GM18517 (cell line): ENCODE measurements around the gene BORCS5.
"Not testable (repeated sequence)": the region's sequence is repeated elsewhere in the genome, so short reads cannot be mapped to it uniquely, and the experiment has no call there.

ENCODE experiments used
- ATAC-seq: cut with Tn5 transposase; IDR thresholded peaks from one replicate; pipeline ENCODE4 v1.9.1; 2021; ENCODE audit warnings: mild to moderate bottlenecking, moderate library complexity; ENCODE audit not compliant: unreplicated experiment

BORCS5 gene

DNA sequence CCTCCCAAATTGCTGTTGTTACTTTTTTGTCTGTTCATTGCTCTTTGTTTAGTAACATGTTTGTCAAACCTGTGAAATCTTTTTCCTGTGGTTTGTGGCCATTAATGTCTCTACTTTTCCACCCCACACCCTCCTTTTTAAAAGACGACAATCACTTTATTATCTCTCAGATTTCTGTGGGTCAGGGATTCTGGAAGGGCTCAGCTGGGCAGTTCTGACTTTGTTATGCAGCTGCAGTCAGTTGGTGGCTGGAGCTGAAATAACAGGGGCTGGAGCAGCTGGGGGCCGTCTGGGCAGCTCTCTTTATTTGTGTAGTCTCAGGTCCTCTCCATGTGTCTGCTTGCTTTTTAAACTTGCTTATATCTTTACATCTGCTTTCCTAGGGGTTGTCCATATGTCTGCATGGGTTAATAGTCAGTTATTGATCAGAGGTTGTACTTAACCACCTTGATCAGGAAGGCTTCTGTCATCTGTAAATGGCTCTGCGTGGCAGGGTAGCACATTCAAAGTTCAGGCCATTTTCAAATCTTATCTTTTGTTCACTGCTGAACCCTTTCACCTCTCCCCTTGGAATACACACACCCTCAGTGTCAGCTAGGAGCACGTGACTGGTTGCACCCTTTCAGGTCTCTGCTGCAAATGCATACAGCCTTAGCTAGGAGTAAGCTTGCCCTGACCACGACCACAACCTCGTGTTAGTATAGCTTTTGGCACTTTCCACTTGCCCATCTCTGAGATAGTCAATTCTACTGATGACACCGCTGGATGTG is 27.9 kb downstream of the BORCS5 start:
- ATAC-seq, result no peak

DNA sequence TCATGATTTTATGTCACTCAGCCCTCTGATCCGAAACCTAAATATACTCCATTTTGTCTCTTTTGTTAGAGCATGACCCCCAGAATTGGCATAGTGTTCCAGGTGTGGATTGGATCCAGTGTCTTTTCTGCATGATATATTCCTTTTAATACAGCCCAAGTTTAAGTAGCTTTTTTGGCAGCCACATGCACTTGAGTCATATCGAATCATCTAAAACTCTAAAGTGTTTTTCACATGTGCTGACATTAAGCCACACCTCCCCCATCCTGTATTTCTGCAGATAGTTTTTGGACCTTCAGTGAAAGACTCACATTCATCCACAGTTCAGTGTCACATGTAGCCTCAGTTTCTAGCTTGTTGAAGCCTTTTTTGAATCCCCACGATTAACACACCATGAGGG is 30.6 kb downstream of the BORCS5 start:
- ATAC-seq, result no peak

DNA sequence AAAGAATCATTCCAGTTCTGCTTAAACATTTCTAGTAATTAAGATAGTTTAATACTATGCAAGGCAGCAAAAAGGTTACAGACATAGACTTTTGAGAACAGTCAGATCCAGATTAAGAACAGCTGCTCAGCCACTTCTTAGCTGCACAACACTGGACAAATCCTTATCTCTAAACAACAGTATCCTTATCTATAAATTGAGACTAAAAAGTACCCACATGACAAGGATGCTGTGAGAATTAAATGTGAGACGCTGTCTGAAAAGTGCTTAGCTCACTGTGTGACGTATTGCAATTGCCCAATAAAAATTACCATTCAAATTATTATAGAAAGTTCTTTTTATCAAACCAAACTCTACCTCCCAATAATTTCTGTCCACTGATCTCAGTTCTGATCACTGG is 35.5 kb downstream of the BORCS5 start:
- no peak for ATAC-seq

DNA sequence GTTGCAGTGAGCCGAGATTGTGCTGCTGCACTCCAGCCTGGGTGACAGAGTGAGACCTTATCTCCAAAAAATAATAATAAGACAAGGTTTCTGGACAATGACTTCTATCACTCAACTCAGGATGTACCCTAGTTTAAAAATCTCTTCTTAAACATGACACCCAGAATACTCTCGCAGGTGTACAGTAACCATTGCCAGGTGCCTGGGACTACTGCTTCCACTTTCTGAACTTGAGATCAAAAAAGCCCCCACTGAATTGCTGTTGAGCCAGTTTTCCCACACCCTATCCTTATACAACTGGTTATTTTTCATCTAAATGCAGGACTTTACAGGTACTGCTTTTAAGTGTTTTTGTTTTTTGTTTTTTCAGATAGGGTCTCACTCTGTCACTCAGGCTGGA is 36.3 kb downstream of the BORCS5 start:
- no peak for ATAC-seq

DNA sequence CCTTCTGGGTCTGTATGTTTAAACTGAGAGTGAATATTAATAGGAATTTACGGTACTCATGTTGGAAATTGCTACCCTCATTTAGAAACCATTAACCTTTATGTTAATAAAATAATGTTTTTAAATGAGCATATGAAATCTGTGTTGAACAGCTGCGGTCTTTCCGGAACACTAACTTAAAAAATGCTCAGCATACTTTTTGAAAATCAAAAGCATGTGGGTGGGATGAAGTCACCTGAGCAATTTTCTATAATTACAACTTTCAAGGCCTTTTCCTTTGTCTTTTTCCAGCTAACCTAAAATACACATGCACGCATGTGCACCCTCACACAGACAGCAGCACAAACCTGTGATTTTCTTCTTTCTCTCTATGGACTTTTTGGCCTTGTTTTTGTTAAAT is 39.8 kb downstream of the BORCS5 start:
- no peak for ATAC-seq

DNA sequence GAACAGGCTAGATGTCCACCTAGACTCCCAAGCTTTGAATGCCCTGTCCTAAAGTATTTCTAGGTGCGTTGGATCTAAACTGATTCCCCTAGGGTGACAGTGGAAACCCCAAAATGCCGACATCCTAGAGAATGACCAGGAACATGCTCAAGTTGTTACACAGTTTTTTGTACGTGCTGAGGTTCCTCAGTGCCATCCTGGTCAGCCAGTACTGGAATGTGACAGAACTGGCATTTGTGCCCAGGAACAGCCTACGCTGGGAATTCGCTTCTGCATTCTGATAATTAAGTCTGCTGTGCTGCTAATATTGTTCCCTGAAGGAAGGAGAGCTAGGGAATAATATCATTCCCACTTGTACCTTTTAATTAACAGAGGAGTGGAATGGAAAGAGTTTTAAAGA is 40.3 kb downstream of the BORCS5 start:
- no peak for ATAC-seq

DNA sequence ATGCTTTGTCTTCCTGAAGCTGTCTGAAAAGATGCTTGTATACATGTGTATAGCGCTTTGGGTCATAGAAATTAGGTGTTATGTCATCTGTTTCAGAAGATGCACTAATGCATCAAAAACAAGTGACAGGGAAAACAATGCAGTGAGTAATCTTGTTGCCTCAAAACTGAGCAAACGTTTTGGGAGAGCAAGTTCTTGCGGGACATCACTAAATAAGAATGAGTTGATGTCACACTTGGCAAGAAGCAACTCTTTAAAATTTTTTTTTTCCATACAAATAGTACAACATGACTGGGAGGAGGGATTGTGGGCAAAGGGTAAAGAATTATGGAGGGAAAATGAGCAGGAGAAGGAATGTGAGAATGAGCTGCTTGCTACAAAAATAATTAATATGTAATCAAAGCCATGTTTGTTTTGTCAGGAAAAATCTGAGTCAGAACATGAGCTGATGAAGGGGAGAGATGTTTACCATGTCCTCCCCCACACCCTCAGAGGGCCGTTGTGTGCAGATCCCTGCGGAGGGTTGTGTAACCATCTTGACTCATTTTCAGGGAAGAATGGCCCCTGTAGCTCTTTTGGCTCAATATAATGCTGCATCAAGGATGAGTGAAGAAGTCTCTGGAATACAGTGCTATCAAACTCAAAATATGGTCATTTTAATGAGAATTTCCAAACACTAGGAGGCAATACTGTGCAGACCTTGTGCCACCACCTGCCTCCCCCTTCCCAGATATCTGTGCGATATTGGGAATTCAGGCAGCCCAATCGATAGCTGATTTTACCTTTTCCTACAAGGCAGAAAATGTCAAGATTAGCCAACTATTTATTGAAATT is 41.4 kb downstream of the BORCS5 start:
- ATAC-seq, result no peak

DNA sequence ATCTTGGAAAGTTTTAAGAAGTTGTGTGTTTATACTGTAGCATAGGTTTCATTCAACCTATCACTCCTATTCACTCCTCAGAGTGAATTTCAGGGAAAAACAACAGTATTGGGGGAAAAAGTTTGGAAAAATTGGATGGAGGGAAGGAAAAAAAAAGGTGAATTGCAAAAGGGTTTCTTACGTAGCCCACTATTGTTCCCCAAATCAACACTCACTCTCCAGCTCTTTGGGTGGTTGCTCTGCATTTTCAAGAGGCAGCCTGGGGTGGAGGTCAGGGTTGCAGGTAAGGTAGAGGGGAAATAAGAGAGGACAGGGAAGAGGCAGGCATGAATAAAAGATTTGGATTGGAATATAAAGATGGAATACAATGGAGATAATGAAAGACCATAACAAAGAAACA is 42.3 kb downstream of the BORCS5 start:
- ATAC-seq, result no peak

DNA sequence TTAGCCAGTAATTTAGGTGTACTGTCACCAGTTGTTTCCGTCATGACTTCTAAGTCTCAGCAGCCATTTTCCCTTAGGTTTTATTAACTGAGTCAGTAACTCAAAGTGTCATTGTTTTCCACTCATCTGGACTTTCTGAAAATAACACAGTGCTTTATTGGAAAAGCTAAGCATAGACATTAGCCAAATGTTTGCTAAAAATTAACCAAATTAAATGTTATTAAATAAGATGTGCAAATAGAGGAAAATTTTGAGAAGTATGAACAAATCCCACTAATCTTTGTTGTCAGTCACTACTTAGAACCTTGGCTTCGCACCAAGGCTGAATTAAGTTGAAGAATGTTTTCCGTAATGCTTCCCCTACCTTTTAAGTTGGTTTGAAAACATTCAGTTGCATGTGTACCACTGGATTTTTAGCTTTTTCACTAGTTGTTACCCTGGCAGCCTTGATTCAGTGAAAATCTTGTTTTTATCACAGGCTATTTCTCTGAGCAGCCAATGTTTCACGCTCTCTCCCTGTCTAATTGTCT is 43.0 kb downstream of the BORCS5 start:
- ATAC-seq, result no peak

DNA sequence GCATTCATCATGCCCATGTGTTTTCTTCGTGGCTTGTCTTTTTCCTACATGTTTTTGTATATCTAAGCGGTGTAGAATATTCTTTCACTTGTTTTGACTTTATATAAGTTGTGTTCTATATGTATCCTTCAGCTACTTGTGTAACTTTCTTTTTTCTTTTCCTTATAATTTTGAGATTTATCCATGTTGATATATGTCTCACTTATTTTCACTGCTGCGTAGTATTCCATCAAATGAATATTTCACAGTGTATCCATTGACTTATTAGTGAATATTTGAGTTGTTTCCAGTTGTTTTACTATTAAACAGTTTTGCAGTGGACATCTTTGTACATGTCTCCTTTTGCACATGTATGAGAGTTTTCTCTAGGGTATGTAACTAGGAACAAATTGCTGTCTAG is 43.9 kb downstream of the BORCS5 start:
- ATAC-seq, result no peak

DNA sequence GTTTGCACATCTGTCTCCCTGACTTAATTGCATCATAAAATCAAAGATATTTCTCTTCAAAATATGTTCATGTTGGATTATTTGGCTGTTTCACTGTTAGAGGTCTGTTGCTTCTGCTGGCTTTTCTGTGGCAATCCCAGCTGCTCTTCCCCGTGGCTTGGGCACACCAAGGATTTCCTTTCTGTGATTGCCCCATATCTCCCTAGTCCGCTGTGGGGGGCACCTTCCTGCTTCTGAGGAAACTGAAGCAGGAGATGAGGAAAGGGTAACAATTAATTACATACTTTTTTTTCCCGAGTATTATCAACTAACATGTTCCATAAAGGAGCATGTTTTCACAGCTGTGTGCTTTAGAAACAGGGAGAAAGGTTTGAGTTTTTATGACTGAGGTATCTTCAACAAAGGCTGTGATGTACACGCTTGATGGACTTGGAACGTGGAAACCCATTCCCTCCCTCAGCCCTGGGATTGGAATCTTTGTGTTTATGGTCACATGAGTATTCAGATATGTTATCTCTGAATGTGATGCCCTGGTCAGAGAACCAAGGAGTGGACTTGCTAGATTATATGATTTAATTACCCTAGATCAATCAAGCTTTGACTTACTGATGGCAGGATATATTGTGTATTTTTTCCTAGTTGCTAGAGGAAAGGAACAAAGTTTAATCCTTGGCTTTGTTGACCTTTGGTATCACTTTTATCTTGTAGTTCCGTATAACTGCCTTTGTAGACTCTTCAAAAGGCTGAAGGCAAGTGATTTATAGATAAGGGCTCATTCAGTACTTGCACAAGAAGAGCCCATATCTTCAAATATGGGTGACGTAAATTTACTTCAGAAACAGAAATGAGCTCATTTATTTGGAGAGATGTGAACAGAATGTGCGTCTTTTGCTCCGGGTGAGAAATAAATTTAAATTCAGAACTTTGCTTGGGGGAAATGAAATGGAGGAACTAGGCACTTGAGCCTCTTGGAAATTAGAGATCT is 46.7 kb downstream of the BORCS5 start:
- no peak for ATAC-seq

DNA sequence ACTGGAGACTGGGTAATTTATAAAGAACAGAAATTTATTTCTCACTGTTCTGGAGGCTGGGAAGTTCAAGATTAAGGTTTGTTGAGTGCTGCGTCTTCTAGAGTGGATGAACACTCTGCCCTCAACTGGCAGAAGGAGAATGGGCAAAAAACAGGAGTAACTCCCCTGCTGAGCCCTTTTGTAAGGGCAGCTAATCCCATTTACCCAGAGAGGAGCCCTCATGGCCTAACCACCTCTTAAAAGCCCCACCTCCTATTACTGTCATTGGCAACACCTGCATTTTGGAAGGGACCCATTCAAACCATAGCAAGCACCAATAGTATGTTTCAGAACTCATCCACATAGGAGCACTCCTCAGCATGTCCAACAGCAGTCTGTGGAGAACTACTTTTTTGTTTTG is 47.4 kb downstream of the BORCS5 start:
- ATAC-seq, result no peak

DNA sequence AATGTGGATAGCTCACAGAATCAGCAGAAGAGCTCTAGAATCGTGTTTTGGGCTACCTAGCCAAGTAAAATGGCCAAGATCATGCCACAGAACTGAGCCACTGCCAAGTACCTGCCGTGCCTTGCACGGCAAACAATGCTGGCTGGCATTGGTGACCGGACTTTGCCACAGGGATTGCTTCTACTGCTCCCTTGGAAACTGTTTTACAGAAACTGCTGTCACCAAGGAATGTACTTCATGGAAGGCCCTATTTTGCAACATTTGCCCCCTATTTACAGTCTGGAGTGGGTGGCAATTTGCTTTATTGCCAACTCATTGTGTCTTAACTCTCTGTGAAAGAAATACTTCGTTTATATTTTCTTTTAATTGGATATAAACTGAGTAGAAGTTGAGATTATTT is 49.0 kb downstream of the BORCS5 start:
- no peak for ATAC-seq

DNA sequence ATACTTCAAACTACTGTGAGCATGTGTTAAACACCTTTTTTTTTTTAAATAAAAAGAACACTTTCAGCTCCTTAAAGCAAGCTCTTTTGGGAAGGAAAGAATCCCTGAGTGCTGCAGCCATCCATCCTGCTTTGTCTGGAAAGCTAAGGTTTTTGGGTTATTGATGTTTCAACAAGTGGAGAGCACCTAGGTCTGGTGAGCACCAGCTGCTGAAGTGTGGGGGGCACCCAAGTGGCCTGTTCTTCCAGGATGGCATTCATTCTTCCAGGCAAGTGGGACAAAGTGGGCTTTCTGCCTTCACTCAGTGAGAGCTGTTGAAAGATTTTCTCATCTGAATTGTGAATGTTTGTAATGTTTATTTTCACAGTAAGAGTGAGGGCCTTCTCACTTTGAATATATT is 49.9 kb downstream of the BORCS5 start:
- no peak for ATAC-seq

DNA sequence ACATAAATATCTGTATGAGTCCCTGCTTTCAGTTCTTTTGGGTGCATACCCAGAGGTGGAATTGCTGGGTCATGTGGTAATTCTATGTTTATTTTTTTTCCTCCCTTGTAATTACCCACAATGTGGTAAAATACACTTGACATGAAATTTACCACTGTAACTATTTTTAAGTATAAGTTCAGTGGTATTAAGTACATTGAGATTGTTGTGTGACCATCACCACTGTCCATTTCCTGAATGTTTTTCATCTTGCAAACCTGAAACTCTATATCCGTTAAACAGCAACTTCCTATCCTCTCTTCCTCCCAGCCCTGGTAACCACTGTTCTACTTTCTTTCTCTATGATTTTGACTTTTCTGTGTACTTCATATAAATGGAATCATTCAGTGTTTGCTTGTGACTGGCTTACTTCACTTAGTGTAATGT is 51.4 kb downstream of the BORCS5 start:
- ATAC-seq, result no peak

DNA sequence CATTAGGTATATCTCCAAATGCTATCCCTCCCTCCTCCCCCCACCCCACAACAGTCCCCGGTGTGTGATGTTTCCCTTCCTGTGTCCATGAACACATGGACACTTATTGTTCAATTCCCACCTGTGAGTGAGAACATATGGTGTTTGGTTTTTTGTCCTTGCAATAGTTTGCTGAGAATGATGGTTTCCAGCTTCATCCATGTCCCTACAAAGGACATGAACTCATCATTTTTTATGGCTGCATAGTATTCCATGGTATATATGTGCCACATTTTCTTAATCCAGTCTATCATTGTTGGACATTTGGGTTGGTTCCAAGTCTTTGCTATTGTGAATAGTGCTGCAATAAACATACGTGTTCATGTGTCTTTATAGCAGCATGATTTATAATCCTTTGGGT is 52.5 kb downstream of the BORCS5 start:
- not testable (repeated sequence) for ATAC-seq

DNA sequence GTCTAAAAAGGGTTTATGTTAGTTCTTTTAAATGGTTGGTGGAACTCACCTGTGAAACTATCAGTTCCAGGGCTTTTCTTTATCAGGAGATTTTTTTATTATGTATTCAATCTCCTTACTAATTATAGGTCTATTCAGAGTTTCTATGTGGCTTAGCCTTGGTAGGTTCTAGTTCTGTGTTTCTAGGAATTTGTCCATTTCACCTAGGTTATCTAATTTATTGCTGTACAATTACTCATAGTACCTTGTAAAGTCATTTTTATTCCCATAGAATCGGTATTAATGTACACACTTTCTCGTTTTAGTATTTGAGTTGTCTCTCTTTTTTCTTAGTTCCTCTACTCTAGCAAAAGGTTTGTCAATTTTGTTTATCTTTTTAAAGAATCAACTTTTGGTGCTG is 59.0 kb downstream of the BORCS5 start:
- no peak for ATAC-seq

DNA sequence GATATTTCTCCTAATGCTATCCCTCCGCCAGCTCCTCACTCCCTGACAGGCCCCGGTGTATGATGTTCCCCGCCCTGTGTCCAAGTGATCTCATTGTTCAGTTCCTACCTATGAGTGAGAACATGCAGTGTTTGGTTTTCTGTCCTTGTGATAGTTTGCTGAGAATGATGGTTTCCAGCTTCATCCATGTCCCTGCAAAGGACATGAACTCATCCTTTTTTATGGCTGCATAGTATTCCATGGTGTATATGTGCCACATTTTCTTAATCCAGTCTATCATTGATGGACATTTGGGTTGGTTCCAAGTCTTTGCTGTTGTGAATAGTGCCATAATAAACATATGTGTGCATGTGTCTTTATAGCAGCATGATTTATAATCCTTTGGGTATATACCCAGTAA is 62.3 kb downstream of the BORCS5 start:
- not testable (repeated sequence) for ATAC-seq

DNA sequence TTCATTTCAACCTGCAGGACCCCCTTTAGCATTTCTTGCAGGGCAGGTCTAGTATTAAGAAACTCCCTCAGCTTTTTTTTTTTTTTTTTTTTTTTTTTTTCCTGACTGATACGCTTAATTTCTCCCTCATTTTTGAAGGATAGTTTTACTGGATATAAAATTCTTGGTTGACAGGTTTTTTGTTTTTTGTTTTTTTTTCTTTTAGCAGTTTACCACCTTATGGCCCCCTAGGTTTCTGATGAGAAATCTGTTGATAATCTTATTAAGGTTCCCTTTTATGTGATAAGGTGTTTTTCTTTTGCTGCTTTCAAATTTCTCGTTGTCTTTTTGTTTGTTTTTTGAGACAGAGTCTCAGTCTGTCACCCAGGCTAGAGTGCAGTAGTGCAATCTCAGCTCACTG is 66.5 kb downstream of the BORCS5 start:
- no peak for ATAC-seq

DNA sequence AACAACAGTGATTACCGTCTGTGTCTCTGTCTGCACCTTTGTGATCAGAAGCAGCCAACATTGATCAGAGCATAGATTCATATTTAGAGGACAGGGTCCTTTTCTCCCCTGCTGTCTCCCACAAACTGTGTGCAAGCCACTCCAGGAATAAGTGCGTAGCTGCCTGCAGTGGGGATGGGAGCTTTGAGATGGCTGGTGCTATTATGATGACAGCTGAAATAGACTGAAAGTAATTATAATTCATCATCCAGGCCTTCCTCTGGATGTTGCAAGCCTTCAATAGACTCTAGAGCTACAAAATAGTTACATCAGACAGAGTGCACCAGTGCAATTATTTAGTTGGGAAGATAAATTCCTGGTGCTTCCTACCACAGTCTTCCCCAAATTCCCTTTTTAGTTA is 68.1 kb downstream of the BORCS5 start:
- no peak for ATAC-seq

DNA sequence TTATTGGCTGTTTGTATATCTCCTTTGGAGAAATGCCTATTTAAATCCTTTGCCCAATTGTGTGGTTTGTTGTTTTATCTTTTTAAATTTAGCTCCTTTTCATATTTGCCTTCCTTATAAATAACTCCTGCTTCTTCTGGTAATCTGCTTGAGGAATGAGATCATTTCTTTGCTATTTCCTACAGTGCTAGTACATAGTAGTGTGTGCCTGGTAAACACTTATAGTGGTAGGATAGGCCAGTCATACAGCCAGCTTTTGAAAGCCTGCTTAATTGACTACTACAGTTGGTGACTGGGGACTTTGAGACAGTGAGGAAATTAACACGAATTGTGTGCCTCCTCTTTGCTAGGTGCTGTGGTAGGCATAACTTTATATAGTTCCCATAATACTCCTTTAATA is 68.7 kb downstream of the BORCS5 start:
- ATAC-seq, result no peak
